HL-60 (cell line): ENCODE data around the gene SLC9C1.

Experiments used
- GABPA ChIP-seq: IDR thresholded peaks from 2 replicates; pipeline ENCODE4 v1.6.1; 2012; ENCODE audit warnings: low read depth
- POLR2AphosphoS5 ChIP-seq: IDR thresholded peaks from 2 replicates; pipeline ENCODE4 v1.6.1; 2012; ENCODE audit warnings: low read depth
- TF ChIP-seq, protein P1 (sequence below): IDR thresholded peaks from one replicate; pipeline ENCODE4 v1.5.1; 2011; ENCODE audit warnings: low read length, control low read depth, inconsistent platforms; ENCODE audit not compliant: insufficient read depth

DNA sequence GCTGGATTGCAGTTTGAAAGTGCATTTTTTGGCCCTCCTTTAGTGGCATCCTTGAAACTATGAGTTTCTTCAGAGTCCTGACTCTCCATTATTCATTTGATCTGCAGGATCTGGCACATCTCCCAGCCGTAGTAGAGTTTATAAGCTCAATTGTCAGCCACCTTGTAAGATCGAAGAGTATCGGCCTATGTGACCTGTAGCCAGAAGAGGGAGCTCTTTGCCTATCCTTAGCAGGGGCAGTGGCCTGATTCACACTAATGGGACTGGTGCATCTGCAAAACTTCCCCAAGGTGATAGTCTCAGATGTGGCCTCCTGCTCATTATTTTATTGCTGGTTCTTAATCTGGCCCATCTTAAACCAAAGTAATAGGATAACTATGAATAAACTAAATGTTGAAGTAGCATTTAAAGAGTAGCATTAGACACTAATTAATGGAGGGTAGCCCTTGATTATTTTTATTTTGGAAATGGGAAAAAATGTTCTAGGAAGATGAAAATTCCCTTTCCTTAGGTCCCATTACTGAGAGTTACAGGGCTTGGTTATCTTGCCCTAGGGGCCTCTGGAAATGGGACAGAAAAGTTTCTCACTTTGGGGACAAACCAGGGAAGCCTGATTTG lies 182.1 kb downstream of the SLC9C1 start:
- TF ChIP-seq POLR2AphosphoS5 (no peak), GABPA (no peak)
- TF ChIP-seq, protein P1, sequence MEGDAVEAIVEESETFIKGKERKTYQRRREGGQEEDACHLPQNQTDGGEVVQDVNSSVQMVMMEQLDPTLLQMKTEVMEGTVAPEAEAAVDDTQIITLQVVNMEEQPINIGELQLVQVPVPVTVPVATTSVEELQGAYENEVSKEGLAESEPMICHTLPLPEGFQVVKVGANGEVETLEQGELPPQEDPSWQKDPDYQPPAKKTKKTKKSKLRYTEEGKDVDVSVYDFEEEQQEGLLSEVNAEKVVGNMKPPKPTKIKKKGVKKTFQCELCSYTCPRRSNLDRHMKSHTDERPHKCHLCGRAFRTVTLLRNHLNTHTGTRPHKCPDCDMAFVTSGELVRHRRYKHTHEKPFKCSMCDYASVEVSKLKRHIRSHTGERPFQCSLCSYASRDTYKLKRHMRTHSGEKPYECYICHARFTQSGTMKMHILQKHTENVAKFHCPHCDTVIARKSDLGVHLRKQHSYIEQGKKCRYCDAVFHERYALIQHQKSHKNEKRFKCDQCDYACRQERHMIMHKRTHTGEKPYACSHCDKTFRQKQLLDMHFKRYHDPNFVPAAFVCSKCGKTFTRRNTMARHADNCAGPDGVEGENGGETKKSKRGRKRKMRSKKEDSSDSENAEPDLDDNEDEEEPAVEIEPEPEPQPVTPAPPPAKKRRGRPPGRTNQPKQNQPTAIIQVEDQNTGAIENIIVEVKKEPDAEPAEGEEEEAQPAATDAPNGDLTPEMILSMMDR: peak; percentile 94
